Measurements from ENCODE around the gene CHFR.
"Not testable (repeated sequence)": the region's sequence is repeated elsewhere in the genome, so short reads cannot be mapped to it uniquely, and the experiment has no call there.

The CHFR gene

GRCh38 chr12:132803888-132804287 lies 83.5 kb downstream of the CHFR start:
- FAIRE-seq (no peak), DNase-seq (ENCODE audit: insufficient read length, low spot score) (no peak)
- TF ChIP-seq POLR2A (IDR thresholded peaks at IDR 0.05; ENCODE audit: low read depth, low read length) (no peak), POLR2AphosphoS5 (IDR thresholded peaks at IDR 0.05; ENCODE audit: low read depth, low read length) (no peak), POU2F2 (IDR thresholded peaks at IDR 0.05; ENCODE audit: low read depth, low read length) (no peak)

DNA sequence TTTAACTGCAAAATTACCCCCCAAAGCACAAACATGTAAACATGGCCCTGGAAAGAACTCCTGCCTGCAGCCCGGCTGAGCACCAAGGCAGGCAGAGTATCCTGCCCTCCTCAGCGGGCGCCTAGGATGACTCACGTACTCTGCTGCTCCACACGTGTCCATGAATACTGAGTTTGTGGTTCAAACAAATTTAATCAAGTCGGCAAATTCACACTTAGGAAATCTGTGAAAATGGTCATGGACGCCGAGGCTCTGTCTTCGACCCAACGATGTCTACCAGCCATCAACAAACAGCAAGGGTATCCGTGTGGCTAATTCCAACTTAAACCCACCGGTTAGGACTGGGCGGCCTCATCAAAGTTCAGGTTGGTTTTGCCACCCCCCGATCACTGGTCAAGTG lies 84.3 kb downstream of the CHFR start:
- TF ChIP-seq POLR2AphosphoS5 (IDR thresholded peaks at IDR 0.05; ENCODE audit: low read depth, low read length) (no peak), PAX5 (IDR thresholded peaks at IDR 0.05; ENCODE audit: insufficient read depth, low read length, severe bottlenecking) (no peak), TAF1 (IDR thresholded peaks at IDR 0.05; ENCODE audit: low read depth, low read length) (no peak), POLR2A (IDR thresholded peaks at IDR 0.05; ENCODE audit: low read depth, low read length) (no peak), POU2F2 (IDR thresholded peaks at IDR 0.05; ENCODE audit: low read depth, low read length) (no peak), SPI1 (IDR thresholded peaks at IDR 0.05; ENCODE audit: low read depth, low read length) (no peak)
- no peak for DNase-seq (ENCODE audit: insufficient read length, low spot score)
- no peak for FAIRE-seq

GRCh38 chr12:132801741-132802140 lies 85.7 kb downstream of the CHFR start:
- FAIRE-seq: peak; percentile 26
- TF ChIP-seq POLR2AphosphoS5 (IDR thresholded peaks at IDR 0.05; ENCODE audit: low read depth, low read length) (no peak), POU2F2 (IDR thresholded peaks at IDR 0.05; ENCODE audit: low read depth, low read length) (no peak), POLR2A (IDR thresholded peaks at IDR 0.05; ENCODE audit: low read depth, low read length) (no peak), SPI1 (IDR thresholded peaks at IDR 0.05; ENCODE audit: low read depth, low read length) (no peak), PAX5 (IDR thresholded peaks at IDR 0.05; ENCODE audit: insufficient read depth, low read length, severe bottlenecking) (no peak), TAF1 (IDR thresholded peaks at IDR 0.05; ENCODE audit: low read depth, low read length) (no peak)
- DNase-seq (ENCODE audit: insufficient read length, low spot score): no peak

DNA sequence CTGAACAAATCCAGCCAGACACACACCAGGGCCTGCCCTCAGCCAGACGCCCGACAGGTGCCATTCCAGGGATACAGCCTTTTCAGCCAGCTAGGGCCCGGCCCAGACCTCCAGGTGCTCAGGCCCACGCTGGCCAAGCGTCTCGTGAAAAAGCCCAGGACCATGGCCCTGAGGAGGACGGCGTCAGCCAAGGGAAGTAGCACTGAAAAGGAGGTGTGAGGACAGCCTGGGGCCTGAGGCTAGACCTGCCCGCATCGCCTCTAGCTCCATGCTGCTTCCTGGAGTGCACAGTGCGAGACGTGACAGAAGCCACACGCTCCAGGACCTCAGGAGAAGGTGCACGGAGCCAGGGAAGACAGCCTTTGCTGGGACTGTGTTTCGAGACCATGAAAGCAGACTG lies 88.6 kb downstream of the CHFR start:
- DNase-seq (ENCODE audit: insufficient read length, low spot score): no peak

GRCh38 chr12:132797820-132798570 lies 89.4 kb downstream of the CHFR start:
- TF ChIP-seq PAX5 (IDR thresholded peaks at IDR 0.05; ENCODE audit: insufficient read depth, low read length, severe bottlenecking): no peak
- no peak for TF ChIP-seq SPI1 (IDR thresholded peaks at IDR 0.05; ENCODE audit: low read depth, low read length)
- no peak for TF ChIP-seq POU2F2 (IDR thresholded peaks at IDR 0.05; ENCODE audit: low read depth, low read length)
- TF ChIP-seq TAF1 (IDR thresholded peaks at IDR 0.05; ENCODE audit: low read depth, low read length): no peak
- FAIRE-seq: no peak
- DNase-seq (ENCODE audit: insufficient read length, low spot score): no peak

More for the DNA sequence above, 88.6 kb downstream of the CHFR start:
- TF ChIP-seq POU2F2 (IDR thresholded peaks at IDR 0.05; ENCODE audit: low read depth, low read length) (no peak), POLR2A (IDR thresholded peaks at IDR 0.05; ENCODE audit: low read depth, low read length) (no peak), SPI1 (IDR thresholded peaks at IDR 0.05; ENCODE audit: low read depth, low read length) (no peak), TAF1 (IDR thresholded peaks at IDR 0.05; ENCODE audit: low read depth, low read length) (no peak), POLR2AphosphoS5 (IDR thresholded peaks at IDR 0.05; ENCODE audit: low read depth, low read length) (no peak), PAX5 (IDR thresholded peaks at IDR 0.05; ENCODE audit: insufficient read depth, low read length, severe bottlenecking) (no peak)
- no peak for FAIRE-seq

GRCh38 chr12:132795847-132796246 lies 91.6 kb downstream of the CHFR start:
- FAIRE-seq: no peak
- TF ChIP-seq TAF1 (IDR thresholded peaks at IDR 0.05; ENCODE audit: low read depth, low read length): no peak
- TF ChIP-seq POLR2A (IDR thresholded peaks at IDR 0.05; ENCODE audit: low read depth, low read length): no peak
- TF ChIP-seq POU2F2 (IDR thresholded peaks at IDR 0.05; ENCODE audit: low read depth, low read length): no peak
- TF ChIP-seq PAX5 (IDR thresholded peaks at IDR 0.05; ENCODE audit: insufficient read depth, low read length, severe bottlenecking): no peak
- no peak for TF ChIP-seq SPI1 (IDR thresholded peaks at IDR 0.05; ENCODE audit: low read depth, low read length)
- TF ChIP-seq POLR2AphosphoS5 (IDR thresholded peaks at IDR 0.05; ENCODE audit: low read depth, low read length): no peak
- no peak for DNase-seq (ENCODE audit: insufficient read length, low spot score)

GRCh38 chr12:132791940-132792339 lies 95.5 kb downstream of the CHFR start:
- not testable (repeated sequence) for DNase-seq (ENCODE audit: insufficient read length, low spot score)
- peak; percentile 9 for FAIRE-seq

DNA sequence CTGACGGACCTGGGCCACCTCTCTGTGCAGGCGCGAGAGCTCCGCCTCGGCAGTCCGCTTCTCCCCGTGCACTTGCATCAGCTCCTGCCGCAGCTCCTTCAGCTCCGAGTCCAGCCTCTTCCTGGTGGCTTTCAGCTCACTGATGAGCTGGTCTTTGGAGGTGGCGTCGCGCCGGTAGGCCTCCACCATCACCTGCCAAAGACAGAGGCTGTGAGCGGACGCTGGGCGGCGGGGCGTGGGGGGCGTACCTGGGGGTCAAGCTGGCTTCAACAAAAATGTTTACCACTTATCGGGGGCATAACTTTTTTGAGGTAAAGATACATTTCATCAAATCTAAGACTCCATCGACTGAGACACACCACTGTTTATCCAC lies 98.3 kb downstream of the CHFR start:
- no peak for TF ChIP-seq TAF1 (IDR thresholded peaks at IDR 0.05; ENCODE audit: low read depth, low read length)
- no peak for TF ChIP-seq POLR2A (IDR thresholded peaks at IDR 0.05; ENCODE audit: low read depth, low read length)
- TF ChIP-seq PAX5 (IDR thresholded peaks at IDR 0.05; ENCODE audit: insufficient read depth, low read length, severe bottlenecking): no peak
- TF ChIP-seq POLR2AphosphoS5 (IDR thresholded peaks at IDR 0.05; ENCODE audit: low read depth, low read length): no peak
- TF ChIP-seq SPI1 (IDR thresholded peaks at IDR 0.05; ENCODE audit: low read depth, low read length): no peak
- no peak for TF ChIP-seq POU2F2 (IDR thresholded peaks at IDR 0.05; ENCODE audit: low read depth, low read length)
- no peak for DNase-seq (ENCODE audit: insufficient read length, low spot score)
- no peak for FAIRE-seq

- TF ChIP-seq SPI1 (IDR thresholded peaks at IDR 0.05; ENCODE audit: low read depth, low read length): no peak
- no peak for TF ChIP-seq POLR2AphosphoS5 (IDR thresholded peaks at IDR 0.05; ENCODE audit: low read depth, low read length)
- no peak for TF ChIP-seq PAX5 (IDR thresholded peaks at IDR 0.05; ENCODE audit: insufficient read depth, low read length, severe bottlenecking)
- no peak for TF ChIP-seq POU2F2 (IDR thresholded peaks at IDR 0.05; ENCODE audit: low read depth, low read length)
- TF ChIP-seq POLR2A (IDR thresholded peaks at IDR 0.05; ENCODE audit: low read depth, low read length): no peak
- TF ChIP-seq TAF1 (IDR thresholded peaks at IDR 0.05; ENCODE audit: low read depth, low read length): no peak
- DNase-seq (ENCODE audit: insufficient read length, low spot score): no peak
- no peak for FAIRE-seq
Measured at GRCh38 chr12:132788375-132789098, 98.9 kb downstream of the CHFR start.

GRCh38 chr12:132787877-132788276 lies 99.5 kb downstream of the CHFR start:
- DNase-seq (ENCODE audit: insufficient read length, low spot score) (no peak), FAIRE-seq (no peak)
- no peak for TF ChIP-seq TAF1 (IDR thresholded peaks at IDR 0.05; ENCODE audit: low read depth, low read length)
- TF ChIP-seq POU2F2 (IDR thresholded peaks at IDR 0.05; ENCODE audit: low read depth, low read length): no peak
- TF ChIP-seq PAX5 (IDR thresholded peaks at IDR 0.05; ENCODE audit: insufficient read depth, low read length, severe bottlenecking): no peak
- TF ChIP-seq POLR2AphosphoS5 (IDR thresholded peaks at IDR 0.05; ENCODE audit: low read depth, low read length): no peak
- TF ChIP-seq SPI1 (IDR thresholded peaks at IDR 0.05; ENCODE audit: low read depth, low read length): no peak
- no peak for TF ChIP-seq POLR2A (IDR thresholded peaks at IDR 0.05; ENCODE audit: low read depth, low read length)

All from GM12891 (cell line).